Measurements from ENCODE around the gene DNAH5.
"Not testable (repeated sequence)": the region's sequence is repeated elsewhere in the genome, so short reads cannot be mapped to it uniquely, and the experiment has no call there.

The DNAH5 gene

GRCh38 chr5:13990896-13991295 is 46.4 kb upstream of the DNAH5 start:
- Histone ChIP-seq H3K36me3 (ENCODE audit: insufficient read depth) (no peaks in the 10 kb centered on the region), H3K4me1 (ENCODE audit: low read depth, poor library complexity, severe bottlenecking) (peaks cover 5% of the 10 kb centered on the region), H3K79me2 (ENCODE audit: insufficient read depth, low read depth) (no peaks in the 10 kb centered on the region), H2AFZ (ENCODE audit: low read depth) (no peak overlapping the region), H4K20me1 (ENCODE audit: insufficient read depth) (no peaks in the 10 kb centered on the region), H3K9ac (no peak overlapping the region), H3K4me3 (IDR thresholded peaks at IDR 0.05; ENCODE audit: insufficient read depth, low read depth, low read length) (no peak overlapping the region), H3K27me3 (ENCODE audit: insufficient read depth, low read depth) (no peaks in the 10 kb centered on the region), H3K4me2 (no peak overlapping the region), H3K27ac (no peak overlapping the region)
- no peak for TF ChIP-seq CTCF (conservative IDR thresholded peaks at IDR 0.05; ENCODE audit: low read depth, low read length)

GRCh38 chr5:13989832-13990231 is 45.3 kb upstream of the DNAH5 start:
- TF ChIP-seq CTCF (conservative IDR thresholded peaks at IDR 0.05; ENCODE audit: low read depth, low read length): no peak
- Histone ChIP-seq H3K4me3 (IDR thresholded peaks at IDR 0.05; ENCODE audit: insufficient read depth, low read depth, low read length) (no peak overlapping the region), H3K27ac (no peak overlapping the region), H3K9ac (no peak overlapping the region), H3K4me2 (no peak overlapping the region), H2AFZ (ENCODE audit: low read depth) (no peak overlapping the region), H3K36me3 (ENCODE audit: insufficient read depth) (no peaks in the 10 kb centered on the region), H3K4me1 (ENCODE audit: low read depth, poor library complexity, severe bottlenecking) (peaks cover 5% of the 10 kb centered on the region), H3K79me2 (ENCODE audit: insufficient read depth, low read depth) (no peaks in the 10 kb centered on the region), H4K20me1 (ENCODE audit: insufficient read depth) (no peaks in the 10 kb centered on the region), H3K27me3 (ENCODE audit: insufficient read depth, low read depth) (no peaks in the 10 kb centered on the region)

- H3K79me2 ChIP-seq (ENCODE audit: insufficient read depth, low read depth): no peaks in the 10 kb centered on the region
- no peaks in the 10 kb centered on the region for H3K36me3 ChIP-seq (ENCODE audit: insufficient read depth)
- H3K27ac ChIP-seq: no peak overlapping the region
- no peak overlapping the region for H2AFZ ChIP-seq (ENCODE audit: low read depth)
- H3K4me1 ChIP-seq (ENCODE audit: low read depth, poor library complexity, severe bottlenecking): peaks cover 5% of the 10 kb centered on the region
- H3K9ac ChIP-seq: no peak overlapping the region
- H3K4me2 ChIP-seq: no peak overlapping the region
- no peaks in the 10 kb centered on the region for H4K20me1 ChIP-seq (ENCODE audit: insufficient read depth)
- H3K4me3 ChIP-seq (IDR thresholded peaks at IDR 0.05; ENCODE audit: insufficient read depth, low read depth, low read length): no peak overlapping the region
- TF ChIP-seq CTCF (conservative IDR thresholded peaks at IDR 0.05; ENCODE audit: low read depth, low read length): peak; percentile 98
- no peaks in the 10 kb centered on the region for H3K27me3 ChIP-seq (ENCODE audit: insufficient read depth, low read depth)
Measured at GRCh38 chr5:13987843-13988464, 43.5 kb upstream of the DNAH5 start.

GRCh38 chr5:13985731-13986418 is 41.4 kb upstream of the DNAH5 start:
- TF ChIP-seq CTCF (conservative IDR thresholded peaks at IDR 0.05; ENCODE audit: low read depth, low read length): no peak
- H4K20me1 ChIP-seq (ENCODE audit: insufficient read depth): no peaks in the 10 kb centered on the region
- H3K4me3 ChIP-seq (IDR thresholded peaks at IDR 0.05; ENCODE audit: insufficient read depth, low read depth, low read length): no peak overlapping the region
- no peak overlapping the region for H2AFZ ChIP-seq (ENCODE audit: low read depth)
- no peaks in the 10 kb centered on the region for H3K27me3 ChIP-seq (ENCODE audit: insufficient read depth, low read depth)
- no peaks in the 10 kb centered on the region for H3K79me2 ChIP-seq (ENCODE audit: insufficient read depth, low read depth)
- H3K27ac ChIP-seq: no peak overlapping the region
- H3K9ac ChIP-seq: no peak overlapping the region
- no peak overlapping the region for H3K4me2 ChIP-seq
- peaks cover 5% of the 10 kb centered on the region for H3K4me1 ChIP-seq (ENCODE audit: low read depth, poor library complexity, severe bottlenecking)
- no peaks in the 10 kb centered on the region for H3K36me3 ChIP-seq (ENCODE audit: insufficient read depth)

- not testable (repeated sequence) for H3K27ac ChIP-seq; H3K9ac ChIP-seq; H3K4me1 ChIP-seq (ENCODE audit: low read depth, poor library complexity, severe bottlenecking); H4K20me1 ChIP-seq (ENCODE audit: insufficient read depth); H3K4me3 ChIP-seq (IDR thresholded peaks at IDR 0.05; ENCODE audit: insufficient read depth, low read depth, low read length); H3K4me2 ChIP-seq; H2AFZ ChIP-seq (ENCODE audit: low read depth); H3K27me3 ChIP-seq (ENCODE audit: insufficient read depth, low read depth); H3K79me2 ChIP-seq (ENCODE audit: insufficient read depth, low read depth); H3K36me3 ChIP-seq (ENCODE audit: insufficient read depth)
Measured at GRCh38 chr5:13984888-13985287, 40.4 kb upstream of the DNAH5 start.
